HG02678 (cell line): Measurements from ENCODE around the gene TMEM169.

Source experiments
- ATAC-seq: cut with Tn5 transposase; IDR thresholded peaks from one replicate; pipeline ENCODE4 v1.9.1; 2021; ENCODE audit warnings: mild to moderate bottlenecking, moderate library complexity; ENCODE audit not compliant: unreplicated experiment

The TMEM169 gene, protein sequence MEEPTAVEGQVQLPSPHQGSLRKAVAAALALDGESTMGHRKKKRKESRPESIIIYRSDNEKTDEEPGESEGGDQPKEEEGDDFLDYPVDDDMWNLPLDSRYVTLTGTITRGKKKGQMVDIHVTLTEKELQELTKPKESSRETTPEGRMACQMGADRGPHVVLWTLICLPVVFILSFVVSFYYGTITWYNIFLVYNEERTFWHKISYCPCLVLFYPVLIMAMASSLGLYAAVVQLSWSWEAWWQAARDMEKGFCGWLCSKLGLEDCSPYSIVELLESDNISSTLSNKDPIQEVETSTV

DNA sequence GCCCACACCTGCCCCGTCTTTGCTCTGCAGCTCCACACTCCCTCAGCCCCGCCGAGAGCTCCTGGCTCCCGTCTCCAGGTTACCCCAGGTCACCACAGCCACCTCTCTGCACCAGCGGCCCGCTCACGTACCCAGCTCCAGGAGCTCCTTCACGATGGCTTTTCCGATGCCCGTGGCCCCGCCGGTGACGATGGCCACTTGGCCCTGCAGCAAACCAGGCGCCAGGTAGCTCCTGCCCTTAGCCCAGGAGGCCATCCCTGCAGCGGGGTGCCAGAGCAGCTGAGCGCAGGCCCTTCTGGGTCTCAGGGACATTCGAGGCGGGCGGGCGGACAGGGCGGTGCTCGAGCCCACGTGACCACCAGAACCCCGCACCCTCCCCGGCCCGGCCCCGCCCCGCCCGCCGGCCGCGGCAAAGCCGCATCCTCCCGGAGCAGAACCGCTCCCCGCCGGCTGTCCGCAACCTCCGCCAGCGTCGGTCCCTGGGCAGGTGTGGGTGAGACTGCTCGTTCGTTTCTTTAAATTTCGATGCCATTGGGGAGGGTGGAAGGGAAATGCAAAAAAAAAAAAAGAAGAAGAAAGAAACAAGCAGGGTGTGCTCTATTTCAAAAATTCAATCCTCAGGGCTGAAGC lies at the start of gene TMEM169, which contains the start of gene PECR:
TMEM169 (plus strand) TSS at position 433 of the 630 bp plus-strand sequence. CDS start 14,045 bp downstream, outside the sequence.
PECR (minus strand) TSS at position 323 of the 630 bp plus-strand sequence; CDS start at position 255, 68 bp downstream.
- ATAC-seq, result peak; percentile 96

DNA sequence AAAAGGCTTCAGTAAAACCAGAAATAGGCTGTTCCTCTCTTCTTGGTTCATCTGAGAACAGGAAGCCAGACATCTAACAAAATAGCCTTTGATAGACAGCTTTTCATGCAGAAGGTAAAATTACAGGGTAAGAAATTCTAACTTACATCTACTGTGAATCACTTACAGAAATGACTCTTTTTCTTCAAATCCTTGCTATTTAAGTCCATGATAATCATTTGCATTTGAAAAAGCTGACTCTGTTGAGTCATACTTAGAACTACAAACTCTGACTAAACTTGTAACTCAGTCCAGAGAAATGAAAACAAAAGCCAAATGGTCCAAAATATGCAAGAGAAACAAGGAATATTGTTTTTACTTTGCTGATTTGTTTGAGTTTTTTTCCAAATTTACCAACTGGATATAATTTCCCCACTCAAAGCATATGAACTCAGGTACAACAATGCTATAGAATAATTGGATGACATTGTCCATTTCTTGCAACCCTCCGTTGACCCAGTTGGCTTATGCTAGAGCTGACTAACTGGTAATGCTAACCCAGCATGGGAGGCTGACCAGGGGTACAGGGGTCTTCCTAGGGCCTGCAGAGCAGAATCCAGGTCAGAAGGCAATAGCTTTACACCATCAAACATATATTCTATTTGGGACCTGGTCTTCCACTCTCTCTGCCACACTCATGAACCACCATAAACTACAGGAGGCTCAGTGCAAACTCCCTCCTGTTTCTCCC lies 49.6 kb upstream of the TMEM169 start:
- peak; percentile 70 for ATAC-seq

DNA sequence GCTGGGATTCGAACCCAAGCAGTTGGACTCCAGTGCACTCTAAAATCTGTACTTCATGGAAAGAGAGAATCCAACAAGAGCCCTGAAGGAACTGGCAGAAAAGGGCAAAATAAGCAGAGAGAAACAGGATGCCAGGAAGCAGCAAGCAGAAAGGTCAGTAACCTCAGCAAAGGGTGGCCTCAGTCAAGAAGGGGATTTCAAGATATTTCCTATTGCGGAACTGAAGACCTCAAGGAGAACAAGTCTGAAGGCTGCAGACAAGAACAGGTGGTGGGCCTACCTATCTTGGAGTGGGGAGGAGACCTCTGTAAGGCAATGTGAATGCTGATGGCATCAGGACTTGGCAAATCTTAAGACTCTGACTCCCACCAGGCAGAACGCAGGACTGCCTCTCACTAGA lies 48.3 kb upstream of the TMEM169 start:
- ATAC-seq, result peak; percentile 37

- peak; percentile 43 for ATAC-seq
Observed at GRCh38 chr2:216034065-216034464, 47.7 kb upstream of the TMEM169 start.

GRCh38 chr2:216039918-216040317 lies 41.8 kb upstream of the TMEM169 start:
- ATAC-seq, result no peak

GRCh38 chr2:216041438-216041837 lies 40.3 kb upstream of the TMEM169 start:
- ATAC-seq, result no peak

DNA sequence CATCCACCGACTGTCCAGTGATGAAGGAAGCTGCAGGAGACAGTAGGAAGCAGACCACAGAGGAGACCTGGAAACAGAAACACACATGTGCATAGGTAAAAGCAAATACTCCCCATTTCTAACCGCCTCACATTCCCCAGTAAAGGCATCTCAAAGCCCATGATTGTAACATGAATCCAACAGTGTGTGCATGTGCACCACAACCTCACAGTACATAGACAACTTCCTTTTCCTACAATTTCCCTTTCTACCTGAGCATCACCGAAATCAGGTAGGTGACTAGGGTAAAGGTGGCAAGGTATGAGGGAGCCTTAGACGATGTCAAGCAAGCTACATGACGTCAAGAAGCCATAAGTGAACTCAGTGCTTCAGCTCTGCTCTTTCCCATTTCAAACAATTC lies 37.8 kb upstream of the TMEM169 start:
- ATAC-seq, result no peak

- ATAC-seq, result peak; percentile 92
Observed at GRCh38 chr2:216044883-216045486, 36.7 kb upstream of the TMEM169 start.

DNA sequence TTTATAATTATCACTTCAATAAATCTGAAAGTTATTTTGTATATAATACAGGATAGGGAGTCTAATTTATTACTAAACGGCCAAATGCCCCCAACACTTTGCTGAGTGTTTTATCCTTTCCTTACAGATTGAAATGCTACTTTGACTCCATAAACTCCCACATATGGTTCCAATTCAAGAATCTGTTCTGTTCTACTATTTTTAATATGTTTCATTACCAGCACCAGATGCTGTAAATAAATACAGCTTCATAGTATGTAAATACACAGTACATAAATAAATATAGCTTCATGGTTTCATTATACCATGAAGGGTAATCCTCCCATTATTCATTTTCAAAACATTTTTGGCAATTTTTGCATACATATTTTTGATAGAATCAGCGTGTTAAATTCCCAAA lies 34.3 kb upstream of the TMEM169 start:
- ATAC-seq, result no peak

GRCh38 chr2:216049452-216049851 lies 32.3 kb upstream of the TMEM169 start:
- no peak for ATAC-seq

DNA sequence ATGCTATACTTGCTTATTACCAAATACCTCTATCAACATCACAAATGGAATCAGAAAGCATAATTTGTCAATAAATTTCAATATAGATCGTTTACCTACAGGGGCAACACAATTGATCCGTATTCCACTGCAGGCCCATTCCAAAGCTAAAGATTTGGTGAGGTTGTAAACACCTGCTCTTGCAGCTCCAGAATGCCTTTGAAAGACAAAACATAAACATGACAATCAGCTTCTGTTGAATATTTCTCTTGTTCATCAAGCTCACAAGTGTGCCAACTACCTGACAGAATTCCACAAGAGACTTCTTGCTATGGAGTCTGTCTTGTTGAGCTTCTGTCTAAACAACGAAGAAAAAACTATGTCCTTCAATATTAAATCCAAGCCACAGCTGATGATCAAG lies 30.4 kb upstream of the TMEM169 start:
- ATAC-seq, result no peak

DNA sequence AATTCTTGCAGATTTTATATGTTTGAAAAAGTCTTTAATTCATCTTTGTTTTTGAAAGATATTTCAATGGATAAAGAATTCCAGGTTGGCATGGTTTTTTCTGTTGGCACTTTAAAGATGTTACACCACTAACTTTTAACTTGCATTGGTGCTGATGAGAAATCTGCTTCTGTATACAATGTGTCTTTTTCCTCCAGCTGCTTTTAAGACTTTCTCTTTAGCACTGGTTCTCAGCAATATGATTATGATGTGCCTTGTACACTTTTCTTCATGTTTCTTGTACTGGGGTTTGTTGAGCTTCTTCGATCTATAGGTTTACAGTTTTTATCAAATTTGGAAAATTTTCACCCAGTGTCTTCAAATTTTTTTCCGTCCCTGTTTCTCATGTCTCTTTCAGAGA lies 29.3 kb upstream of the TMEM169 start:
- ATAC-seq, result no peak

- ATAC-seq, result no peak
Observed at GRCh38 chr2:216055680-216056079, 26.0 kb upstream of the TMEM169 start.

GRCh38 chr2:216056739-216057138 lies 25.0 kb upstream of the TMEM169 start:
- peak; percentile 31 for ATAC-seq

- peak; percentile 83 for ATAC-seq
Observed at GRCh38 chr2:216057688-216058193, 24.0 kb upstream of the TMEM169 start.

- ATAC-seq, result no peak
Observed at GRCh38 chr2:216059233-216059834, 22.4 kb upstream of the TMEM169 start.

DNA sequence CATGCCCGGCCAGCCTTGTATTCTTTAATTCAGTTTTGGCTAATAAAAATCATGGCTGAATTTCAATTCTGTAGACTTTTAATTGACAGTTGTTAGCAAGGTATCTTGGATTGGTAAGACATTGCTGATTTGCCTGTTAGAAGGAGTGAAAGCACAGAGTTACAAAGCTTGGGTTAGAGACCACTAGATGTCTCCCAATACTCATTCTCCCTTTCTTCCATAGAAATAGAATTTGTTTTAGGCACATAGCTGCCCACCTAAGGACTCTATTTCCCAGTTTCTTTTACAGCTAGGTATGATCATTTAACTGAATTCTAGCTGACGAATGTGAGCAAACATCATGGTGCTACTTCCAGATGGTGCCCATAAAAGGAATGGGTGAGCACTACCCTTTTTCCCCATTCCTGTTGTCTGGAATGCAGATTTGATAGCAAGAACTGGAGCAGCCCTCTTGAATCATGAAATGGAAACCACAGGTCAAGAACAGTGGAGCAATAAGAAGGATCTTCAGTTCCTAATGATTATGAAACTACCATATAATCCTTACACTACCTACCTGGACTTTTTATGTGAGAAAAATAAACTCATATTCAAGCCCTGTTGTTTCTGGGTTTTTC lies 17.6 kb upstream of the TMEM169 start:
- ATAC-seq, result no peak

GRCh38 chr2:216064665-216065064 lies 17.1 kb upstream of the TMEM169 start:
- no peak for ATAC-seq

DNA sequence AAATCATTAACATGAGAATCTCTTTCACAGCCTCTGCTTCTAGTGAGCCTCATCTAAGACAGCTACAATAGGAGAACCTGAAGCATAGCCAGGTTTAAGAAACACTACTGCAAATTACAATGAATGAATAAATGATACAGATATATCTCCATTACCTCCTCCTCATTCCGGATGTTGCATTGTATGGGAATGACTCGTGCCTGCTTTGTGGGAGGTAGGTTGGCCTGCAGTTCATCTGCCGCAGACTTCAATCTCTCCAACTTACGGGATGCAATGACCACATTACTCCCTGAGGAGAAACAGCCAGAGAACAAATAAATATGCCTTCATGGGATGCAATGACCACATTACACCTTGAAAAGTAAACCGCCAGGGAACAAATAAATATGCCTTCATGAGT lies 15.5 kb upstream of the TMEM169 start:
- ATAC-seq, result no peak

- ATAC-seq, result no peak
Observed at GRCh38 chr2:216069028-216069427, 12.7 kb upstream of the TMEM169 start.
